Measurements from ENCODE around the gene PI4KB.

GRCh38 chr1:151342021-151342420 is 14.8 kb upstream of the PI4KB start:
- TF ChIP-seq CTCF (conservative IDR thresholded peaks at IDR 0.05; ENCODE audit: low read length) = no peak
- no peak for TF ChIP-seq EZH2phosphoT487 (IDR thresholded peaks at IDR 0.05; ENCODE audit: borderline replicate concordance, low read depth, low read length)
